Measurements from ENCODE around the gene FCN1. TPM values are rescaled to one million over a fixed set of nuclear protein-coding genes. Genes with fewer than 3 reads are reported as not detected.

The FCN1 gene
- total RNA-seq, 1 donor from 2014 or later: not detected

- Mint-ChIP-seq H3K36me3 (ENCODE audit: low read depth, unreplicated experiment) (peaks cover 10% of the 10 kb centered on the region), H3K27ac (ENCODE audit: unreplicated experiment) (no peak overlapping the region), H3K4me1 (ENCODE audit: unreplicated experiment) (no peaks in the 10 kb centered on the region), H3K27me3 (ENCODE audit: unreplicated experiment) (no peaks in the 10 kb centered on the region), H3K4me3 (ENCODE audit: unreplicated experiment) (no peak overlapping the region), H3K9me3 (ENCODE audit: unreplicated experiment) (peaks cover 6% of the 10 kb centered on the region)
- no peak for TF ChIP-seq CTCF (IDR thresholded peaks at IDR 0.05; ENCODE audit: unreplicated experiment)
- DNase-seq (ENCODE audit: low spot score): no peak
Observed at GRCh38 chr9:134899818-134900217, 17.9 kb downstream of the FCN1 start.

- Mint-ChIP-seq H3K36me3 (ENCODE audit: low read depth, unreplicated experiment) (peaks cover 10% of the 10 kb centered on the region), H3K27ac (ENCODE audit: unreplicated experiment) (no peak overlapping the region), H3K4me3 (ENCODE audit: unreplicated experiment) (no peak overlapping the region), H3K9me3 (ENCODE audit: unreplicated experiment) (peaks cover 6% of the 10 kb centered on the region), H3K27me3 (ENCODE audit: unreplicated experiment) (no peaks in the 10 kb centered on the region), H3K4me1 (ENCODE audit: unreplicated experiment) (no peaks in the 10 kb centered on the region)
- no peak for TF ChIP-seq CTCF (IDR thresholded peaks at IDR 0.05; ENCODE audit: unreplicated experiment)
- DNase-seq (ENCODE audit: low spot score): no peak
Observed at GRCh38 chr9:134899168-134899567, 18.5 kb downstream of the FCN1 start.

GRCh38 chr9:134898319-134898718 lies 19.4 kb downstream of the FCN1 start:
- Mint-ChIP-seq H3K9me3 (ENCODE audit: unreplicated experiment) (peaks cover 6% of the 10 kb centered on the region), H3K4me3 (ENCODE audit: unreplicated experiment) (no peak overlapping the region), H3K4me1 (ENCODE audit: unreplicated experiment) (no peaks in the 10 kb centered on the region), H3K27me3 (ENCODE audit: unreplicated experiment) (no peaks in the 10 kb centered on the region), H3K27ac (ENCODE audit: unreplicated experiment) (no peak overlapping the region), H3K36me3 (ENCODE audit: low read depth, unreplicated experiment) (peaks cover 10% of the 10 kb centered on the region)
- no peak for DNase-seq (ENCODE audit: low spot score)
- no peak for TF ChIP-seq CTCF (IDR thresholded peaks at IDR 0.05; ENCODE audit: unreplicated experiment)

GRCh38 chr9:134897584-134898170 lies 20.0 kb downstream of the FCN1 start:
- Mint-ChIP-seq H3K9me3 (ENCODE audit: unreplicated experiment) (peaks cover 6% of the 10 kb centered on the region), H3K4me3 (ENCODE audit: unreplicated experiment) (no peak overlapping the region), H3K27me3 (ENCODE audit: unreplicated experiment) (peaks cover 3% of the 10 kb centered on the region), H3K27ac (ENCODE audit: unreplicated experiment) (no peak overlapping the region), H3K4me1 (ENCODE audit: unreplicated experiment) (no peaks in the 10 kb centered on the region), H3K36me3 (ENCODE audit: low read depth, unreplicated experiment) (peaks cover 10% of the 10 kb centered on the region)
- TF ChIP-seq CTCF (IDR thresholded peaks at IDR 0.05; ENCODE audit: unreplicated experiment): no peak
- DNase-seq (ENCODE audit: low spot score): no peak

GRCh38 chr9:134896834-134897583 lies 20.7 kb downstream of the FCN1 start:
- Mint-ChIP-seq H3K27ac (ENCODE audit: unreplicated experiment) (no peak overlapping the region), H3K4me3 (ENCODE audit: unreplicated experiment) (no peak overlapping the region)

More at GRCh38 chr9:134896834-134897583, 20.7 kb downstream of the FCN1 start:
- Mint-ChIP-seq H3K27me3 (ENCODE audit: unreplicated experiment) (peaks cover 3% of the 10 kb centered on the region), H3K4me1 (ENCODE audit: unreplicated experiment) (no peaks in the 10 kb centered on the region), H3K36me3 (ENCODE audit: low read depth, unreplicated experiment) (peaks cover 10% of the 10 kb centered on the region), H3K9me3 (ENCODE audit: unreplicated experiment) (peaks cover 6% of the 10 kb centered on the region)
- no peak for DNase-seq (ENCODE audit: low spot score)
- TF ChIP-seq CTCF (IDR thresholded peaks at IDR 0.05; ENCODE audit: unreplicated experiment): no peak
